Memory B cell (primary cell): Measurements from ENCODE around the gene TGFBR3.

Source experiments
- ATAC-seq: fragments of 150-1000 bp; cut with Tn5 transposase; 2 replicates; pipeline ENCODE4 v1.10.0; 2021; ENCODE audit warnings: low read depth, mild to moderate bottlenecking, moderate library complexity
- DNase-seq, 2 donors: peaks; one replicate each; pipeline ENCODE4 v3.0.0; 2022; ENCODE audit warnings: low spot score in 2 of 2
- H3K27ac Mint-ChIP-seq: one replicate; pipeline ENCODE4 v1.8.0; 2022; ENCODE audit warnings: mild to moderate bottlenecking, moderate library complexity, mixed read lengths
- H3K27me3 Mint-ChIP-seq: one replicate; pipeline ENCODE4 v1.8.0; 2022; ENCODE audit warnings: mixed read lengths
- H3K36me3 Mint-ChIP-seq: one replicate; pipeline ENCODE4 v1.8.0; 2022; ENCODE audit warnings: mild to moderate bottlenecking, mixed read lengths
- H3K4me1 Mint-ChIP-seq: one replicate; pipeline ENCODE4 v1.8.0; 2022; ENCODE audit warnings: mixed read lengths
- H3K4me3 Mint-ChIP-seq: one replicate; pipeline ENCODE4 v1.8.0; 2022; ENCODE audit warnings: mild to moderate bottlenecking, moderate library complexity, mixed read lengths
- H3K9me3 Mint-ChIP-seq: one replicate; pipeline ENCODE4 v1.8.0; 2022; ENCODE audit warnings: mixed read lengths

Gene TGFBR3

GRCh38 chr1:91799159-91799558 lies 86.8 kb downstream of the TGFBR3 start:
- ATAC-seq (no peak), DNase-seq (no peak)
- no peak overlapping the region for H3K27ac Mint-ChIP-seq
- H3K4me1 Mint-ChIP-seq = peaks cover 5% of the 10 kb centered on the region
- H3K36me3 Mint-ChIP-seq = no peaks in the 10 kb centered on the region
- H3K9me3 Mint-ChIP-seq = peaks cover 2% of the 10 kb centered on the region
- H3K27me3 Mint-ChIP-seq = peaks cover 3% of the 10 kb centered on the region
- no peak overlapping the region for H3K4me3 Mint-ChIP-seq

GRCh38 chr1:91798740-91799139 lies 87.2 kb downstream of the TGFBR3 start:
- ATAC-seq (no peak), DNase-seq (no peak)
- H3K27me3 Mint-ChIP-seq = peaks cover 3% of the 10 kb centered on the region
- no peak overlapping the region for H3K27ac Mint-ChIP-seq
- no peak overlapping the region for H3K4me3 Mint-ChIP-seq
- no peaks in the 10 kb centered on the region for H3K36me3 Mint-ChIP-seq
- peaks cover 2% of the 10 kb centered on the region for H3K9me3 Mint-ChIP-seq
- peaks cover 3% of the 10 kb centered on the region for H3K4me1 Mint-ChIP-seq

- no peak for DNase-seq
- H3K4me1 Mint-ChIP-seq = no peaks in the 10 kb centered on the region
- ATAC-seq = no peak
- peaks cover 2% of the 10 kb centered on the region for H3K9me3 Mint-ChIP-seq
- H3K27me3 Mint-ChIP-seq = peaks cover 3% of the 10 kb centered on the region
- H3K36me3 Mint-ChIP-seq = no peaks in the 10 kb centered on the region
- H3K27ac Mint-ChIP-seq = no peak overlapping the region
- no peak overlapping the region for H3K4me3 Mint-ChIP-seq
Observed at GRCh38 chr1:91798241-91798648, 87.7 kb downstream of the TGFBR3 start.

- peaks cover 2% of the 10 kb centered on the region for H3K9me3 Mint-ChIP-seq
- H3K4me3 Mint-ChIP-seq = no peak overlapping the region
- no peak overlapping the region for H3K27ac Mint-ChIP-seq
- no peaks in the 10 kb centered on the region for H3K4me1 Mint-ChIP-seq
- H3K36me3 Mint-ChIP-seq = no peaks in the 10 kb centered on the region
- peaks cover 3% of the 10 kb centered on the region for H3K27me3 Mint-ChIP-seq
- DNase-seq (no peak), ATAC-seq (no peak)
Observed at GRCh38 chr1:91797164-91797563, 88.8 kb downstream of the TGFBR3 start.

- Mint-ChIP-seq H3K4me1 (no peaks in the 10 kb centered on the region), H3K36me3 (no peaks in the 10 kb centered on the region), H3K27me3 (peaks cover 3% of the 10 kb centered on the region), H3K9me3 (peaks cover 2% of the 10 kb centered on the region), H3K4me3 (no peak overlapping the region), H3K27ac (no peak overlapping the region)
- DNase-seq (no peak), ATAC-seq (no peak)
Observed at GRCh38 chr1:91796390-91796654, 89.6 kb downstream of the TGFBR3 start.

- no peak overlapping the region for H3K27ac Mint-ChIP-seq
- ATAC-seq (no peak), DNase-seq (no peak)
- H3K27me3 Mint-ChIP-seq = peaks cover 3% of the 10 kb centered on the region
- H3K4me1 Mint-ChIP-seq = no peaks in the 10 kb centered on the region
- peaks cover 2% of the 10 kb centered on the region for H3K9me3 Mint-ChIP-seq
- H3K4me3 Mint-ChIP-seq = no peak overlapping the region
- H3K36me3 Mint-ChIP-seq = no peaks in the 10 kb centered on the region
Observed at GRCh38 chr1:91795591-91796389, 90.2 kb downstream of the TGFBR3 start.

GRCh38 chr1:91793877-91794276 lies 92.1 kb downstream of the TGFBR3 start:
- H3K9me3 Mint-ChIP-seq = peaks cover 2% of the 10 kb centered on the region
- no peaks in the 10 kb centered on the region for H3K4me1 Mint-ChIP-seq
- DNase-seq (no peak), ATAC-seq (no peak)
- no peaks in the 10 kb centered on the region for H3K36me3 Mint-ChIP-seq
- H3K4me3 Mint-ChIP-seq = no peak overlapping the region
- peaks cover 3% of the 10 kb centered on the region for H3K27me3 Mint-ChIP-seq
- H3K27ac Mint-ChIP-seq = no peak overlapping the region

- DNase-seq = no peak
- no peak overlapping the region for H3K27ac Mint-ChIP-seq
- no peak overlapping the region for H3K4me3 Mint-ChIP-seq
- ATAC-seq = no peak
- H3K36me3 Mint-ChIP-seq = no peaks in the 10 kb centered on the region
- no peaks in the 10 kb centered on the region for H3K27me3 Mint-ChIP-seq
- H3K9me3 Mint-ChIP-seq = peaks cover 2% of the 10 kb centered on the region
- no peaks in the 10 kb centered on the region for H3K4me1 Mint-ChIP-seq
Observed at GRCh38 chr1:91793189-91793588, 92.8 kb downstream of the TGFBR3 start.

GRCh38 chr1:91792489-91793071 lies 93.4 kb downstream of the TGFBR3 start:
- no peaks in the 10 kb centered on the region for H3K4me1 Mint-ChIP-seq
- H3K36me3 Mint-ChIP-seq = no peaks in the 10 kb centered on the region
- no peak overlapping the region for H3K27ac Mint-ChIP-seq
- H3K27me3 Mint-ChIP-seq = no peaks in the 10 kb centered on the region
- H3K9me3 Mint-ChIP-seq = peaks cover 2% of the 10 kb centered on the region
- ATAC-seq = no peak
- no peak for DNase-seq
- no peak overlapping the region for H3K4me3 Mint-ChIP-seq

- ATAC-seq = no peak
Observed at GRCh38 chr1:91791691-91792488, 94.1 kb downstream of the TGFBR3 start.

GRCh38 chr1:91791103-91791502 lies 94.8 kb downstream of the TGFBR3 start:
- Mint-ChIP-seq H3K4me1 (no peaks in the 10 kb centered on the region), H3K9me3 (peaks cover 2% of the 10 kb centered on the region), H3K36me3 (no peaks in the 10 kb centered on the region), H3K4me3 (no peak overlapping the region), H3K27ac (no peak overlapping the region), H3K27me3 (no peaks in the 10 kb centered on the region)
- ATAC-seq (no peak), DNase-seq (no peak)

More at GRCh38 chr1:91791691-91792488, 94.1 kb downstream of the TGFBR3 start:
- H3K4me3 Mint-ChIP-seq = no peak overlapping the region
- H3K4me1 Mint-ChIP-seq = no peaks in the 10 kb centered on the region
- H3K27me3 Mint-ChIP-seq = no peaks in the 10 kb centered on the region
- no peak for DNase-seq
- peaks cover 2% of the 10 kb centered on the region for H3K9me3 Mint-ChIP-seq
- H3K27ac Mint-ChIP-seq = no peak overlapping the region
- no peaks in the 10 kb centered on the region for H3K36me3 Mint-ChIP-seq

- H3K4me1 Mint-ChIP-seq = no peaks in the 10 kb centered on the region
- no peak overlapping the region for H3K27ac Mint-ChIP-seq
- ATAC-seq (no peak), DNase-seq (no peak)
- no peak overlapping the region for H3K4me3 Mint-ChIP-seq
- H3K9me3 Mint-ChIP-seq = peaks cover 2% of the 10 kb centered on the region
- no peaks in the 10 kb centered on the region for H3K36me3 Mint-ChIP-seq
- no peaks in the 10 kb centered on the region for H3K27me3 Mint-ChIP-seq
Observed at GRCh38 chr1:91790392-91790791, 95.6 kb downstream of the TGFBR3 start.

- ATAC-seq = no peak
- no peak overlapping the region for H3K27ac Mint-ChIP-seq
- no peaks in the 10 kb centered on the region for H3K36me3 Mint-ChIP-seq
- DNase-seq = no peak
- H3K27me3 Mint-ChIP-seq = peaks cover under 1% of the 10 kb centered on the region
- peaks cover under 1% of the 10 kb centered on the region for H3K4me1 Mint-ChIP-seq
- peaks cover under 1% of the 10 kb centered on the region for H3K9me3 Mint-ChIP-seq
- no peak overlapping the region for H3K4me3 Mint-ChIP-seq
Observed at GRCh38 chr1:91789273-91789997, 96.5 kb downstream of the TGFBR3 start.

- Mint-ChIP-seq H3K9me3 (no peaks in the 10 kb centered on the region), H3K4me3 (no peak overlapping the region), H3K36me3 (no peaks in the 10 kb centered on the region), H3K27me3 (peaks cover 2% of the 10 kb centered on the region), H3K27ac (no peak overlapping the region), H3K4me1 (peaks cover 3% of the 10 kb centered on the region)
- no peak for ATAC-seq
- no peak for DNase-seq
Observed at GRCh38 chr1:91787919-91788318, 98.0 kb downstream of the TGFBR3 start.
